ENCODE data around the gene MPL.

DNA sequence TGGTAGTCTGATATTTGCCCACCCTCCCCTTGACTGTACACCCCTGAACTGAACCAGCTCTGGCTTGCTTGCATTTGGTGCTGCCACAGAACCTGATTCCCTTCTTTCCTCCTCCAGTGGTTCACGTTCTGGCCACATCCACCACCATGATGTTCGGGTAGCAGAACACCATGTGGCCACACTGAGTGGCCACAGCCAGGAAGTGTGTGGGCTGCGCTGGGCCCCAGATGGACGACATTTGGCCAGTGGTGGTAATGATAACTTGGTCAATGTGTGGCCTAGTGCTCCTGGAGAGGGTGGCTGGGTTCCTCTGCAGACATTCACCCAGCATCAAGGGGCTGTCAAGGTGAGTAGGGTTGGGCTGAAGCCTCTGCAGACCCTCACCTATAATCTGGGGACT lies 23.0 kb downstream of the MPL start:
- TF ChIP-seq EZH2 (IDR thresholded peaks at IDR 0.05; ENCODE audit: low read length), result no peak
- TF ChIP-seq CTCF (optimal IDR thresholded peaks at IDR 0.05 in 1 of 3, IDR thresholded peaks at IDR 0.05 in 1 of 3, conservative IDR thresholded peaks at IDR 0.05 in 1 of 3; ENCODE audit: extremely low read depth in 1 of 3, insufficient read depth in 2 of 3, low read length in 3 of 3), result no peak

Measured in keratinocyte (primary cell).